ENCODE data around the gene HINFP.

- TF ChIP-seq USF2 (IDR thresholded peaks at IDR 0.05; ENCODE audit: low read length) (no peak), SIN3A (conservative IDR thresholded peaks at IDR 0.05 in 1 of 2, IDR thresholded peaks at IDR 0.05 in 1 of 2; ENCODE audit: low read depth in 1 of 2, low read length in 2 of 2) (no peak)
These were observed 58.6 kb downstream of the HINFP start for GRCh38 chr11:119179983-119180382.

All from H1 (cell line).